Activated T-cell treated with anti-CD3 and anti-CD28 coated beads, Interleukin-2, amount 50 U/mL, for 72 hours (primary cell): ENCODE data around the gene PTGER1. TPM values are rescaled to one million over a fixed set of nuclear protein-coding genes. Genes with fewer than 3 reads are reported as not detected.
A peak's percentile ranks its signal among the peaks of the same experiment; 100 is the strongest.

Experiments
- ATAC-seq, 2 donors: fragments of 150-1000 bp; cut with Tn5 transposase; replicated peaks in 1 of 2; 2 replicates each; pipeline ENCODE4 v1.10.0; 2021; ENCODE audit warnings: moderate library complexity in 2 of 2, mild to moderate bottlenecking in 1 of 2
- DNase-seq, 2 donors: peaks; one replicate each; pipeline ENCODE4 v3.0.0; 2021 to 2022; ENCODE audit warnings: mixed read lengths in 1 of 2
- H3K27ac Mint-ChIP-seq: one replicate; pipeline ENCODE4 v1.8.0; 2022; ENCODE audit warnings: mild to moderate bottlenecking, moderate library complexity, mixed read lengths
- H3K27me3 Mint-ChIP-seq: one replicate; pipeline ENCODE4 v1.8.0; 2022; ENCODE audit warnings: low read depth, mixed read lengths
- H3K36me3 Mint-ChIP-seq, 2 donors: one replicate each; pipeline ENCODE4 v1.8.0; 2022; ENCODE audit warnings: mixed read lengths in 2 of 2, mild to moderate bottlenecking in 1 of 2; ENCODE audit not compliant: insufficient read depth in 2 of 2
- H3K4me1 Mint-ChIP-seq: one replicate; pipeline ENCODE4 v1.8.0; 2022; ENCODE audit warnings: low read depth, mixed read lengths
- H3K4me3 Mint-ChIP-seq, 2 donors: one replicate each; pipeline ENCODE4 v1.8.0; 2022; ENCODE audit warnings: mild to moderate bottlenecking in 2 of 2, mixed read lengths in 2 of 2, moderate library complexity in 2 of 2
- H3K9me3 Mint-ChIP-seq, 2 donors: one replicate each; pipeline ENCODE4 v1.8.0; 2022; ENCODE audit warnings: mixed read lengths in 2 of 2
- total RNA-seq, 2 donors: library from RNA; stranded (reverse); gene quantifications; one replicate each; pipeline ENCODE4 v1.2.3, GENCODE V29; 2022

The PTGER1 gene
- total RNA-seq, 2 donors from 2014 or later, result 0.38 to 0.39 TPM

GRCh38 chr19:14435320-14436050 lies 39.7 kb downstream of the PTGER1 start:
- Mint-ChIP-seq H3K4me1 (peaks cover 70% of the 10 kb centered on the region), H3K9me3 (no peaks in the 10 kb centered on the region), H3K4me3 (peak overlapping the region; percentile 81 to 87), H3K36me3 (peaks cover 2 to 6% of the 10 kb centered on the region in 2 donors), H3K27me3 (no peaks in the 10 kb centered on the region), H3K27ac (peak overlapping the region; percentile 91)
- DNase-seq, result no peak
- ATAC-seq, result no peak

GRCh38 chr19:14434543-14435319 lies 40.4 kb downstream of the PTGER1 start:
- Mint-ChIP-seq H3K4me1 (peaks cover 63% of the 10 kb centered on the region), H3K27ac (peak overlapping the region; percentile 91), H3K36me3 (no peaks in the 10 kb centered on the region), H3K4me3 (peak overlapping the region; percentile 81 to 87), H3K9me3 (no peaks in the 10 kb centered on the region), H3K27me3 (no peaks in the 10 kb centered on the region)
- DNase-seq (peak; percentile 60 to 71), ATAC-seq (peak; percentile 63 to 78)

- DNase-seq, result peak; percentile 43 to 49
- peak; percentile 36 to 45 for ATAC-seq
- Mint-ChIP-seq H3K9me3 (no peaks in the 10 kb centered on the region), H3K36me3 (no peaks in the 10 kb centered on the region), H3K4me3 (peak overlapping the region; percentile 81 to 87), H3K27me3 (no peaks in the 10 kb centered on the region), H3K4me1 (peaks cover 54% of the 10 kb centered on the region), H3K27ac (peak overlapping the region; percentile 24)
Observed at GRCh38 chr19:14433554-14434501, 41.3 kb downstream of the PTGER1 start.

- peak; percentile 60 to 67 for ATAC-seq
- H3K9me3 Mint-ChIP-seq, result no peaks in the 10 kb centered on the region
Observed at GRCh38 chr19:14432791-14433553, 42.2 kb downstream of the PTGER1 start, which contains the start of gene PKN1. Gene PKN1, plus strand, starts transcription at chr19:14433306. Its CDS starts 216 bp downstream, at chr19:14433522.

GRCh38 chr19:14430712-14431111 lies 44.4 kb downstream of the PTGER1 start:
- no peak overlapping the region for H3K4me3 Mint-ChIP-seq
- DNase-seq (no peak), ATAC-seq (no peak)
- H3K27me3 Mint-ChIP-seq, result no peaks in the 10 kb centered on the region
- peaks cover 39% of the 10 kb centered on the region for H3K4me1 Mint-ChIP-seq
- no peaks in the 10 kb centered on the region for H3K9me3 Mint-ChIP-seq
- no peak overlapping the region for H3K27ac Mint-ChIP-seq
- no peaks in the 10 kb centered on the region for H3K36me3 Mint-ChIP-seq

More at GRCh38 chr19:14432791-14433553, 42.2 kb downstream of the PTGER1 start, which contains the start of gene PKN1:
- Mint-ChIP-seq H3K27me3 (no peaks in the 10 kb centered on the region), H3K4me1 (peaks cover 46% of the 10 kb centered on the region), H3K4me3 (peak within 1 kb of the TSS; percentile 83 to 88), H3K36me3 (no peaks in the 10 kb centered on the region), H3K27ac (peak within 1 kb of the TSS; percentile 90)
- DNase-seq, result peak; percentile 67 to 78

- Mint-ChIP-seq H3K27me3 (no peaks in the 10 kb centered on the region), H3K4me1 (peaks cover 24% of the 10 kb centered on the region), H3K4me3 (no peak overlapping the region), H3K27ac (no peak overlapping the region), H3K36me3 (no peaks in the 10 kb centered on the region), H3K9me3 (no peaks in the 10 kb centered on the region)
- no peak for DNase-seq
- ATAC-seq, result no peak
Observed at GRCh38 chr19:14428882-14429416, 46.2 kb downstream of the PTGER1 start.

GRCh38 chr19:14427461-14427860 lies 47.7 kb downstream of the PTGER1 start:
- DNase-seq, result no peak

GRCh38 chr19:14425696-14426138 lies 49.4 kb downstream of the PTGER1 start:
- Mint-ChIP-seq H3K4me1 (peaks cover 8% of the 10 kb centered on the region), H3K27ac (no peak overlapping the region), H3K9me3 (no peaks in the 10 kb centered on the region), H3K36me3 (no peaks in the 10 kb centered on the region), H3K27me3 (no peaks in the 10 kb centered on the region), H3K4me3 (no peak overlapping the region)
- ATAC-seq, result peak in 1 of 2 donors; percentile 30
- no peak for DNase-seq

More at GRCh38 chr19:14427461-14427860, 47.7 kb downstream of the PTGER1 start:
- Mint-ChIP-seq H3K4me3 (no peak overlapping the region), H3K9me3 (no peaks in the 10 kb centered on the region), H3K27me3 (no peaks in the 10 kb centered on the region), H3K36me3 (no peaks in the 10 kb centered on the region), H3K4me1 (peaks cover 20% of the 10 kb centered on the region), H3K27ac (no peak overlapping the region)
- ATAC-seq, result no peak

Other genes starting within 250 kb of the PTGER1 start
- gene ADGRE5, start 93.9 kb downstream of the PTGER1 start, total RNA-seq, result 100 to 1,000 TPM; 316 to 369 TPM
- 100 to 1,000 TPM; 225 to 236 TPM for gene DDX39A, start 56.0 kb downstream of the PTGER1 start, total RNA-seq
- gene PKN1, start 42.0 kb downstream of the PTGER1 start, total RNA-seq, result 100 to 1,000 TPM; 239 to 278 TPM
- 10 to 100 TPM; 24.1 to 28.6 TPM for gene GIPC1, start 20.8 kb upstream of the PTGER1 start, total RNA-seq
- 10 to 100 TPM; 62.5 to 64.1 TPM for gene DNAJB1, start 43.0 kb upstream of the PTGER1 start, total RNA-seq
- 100 to 1,000 TPM; 105 to 106 TPM for gene TECR, start 54.2 kb upstream of the PTGER1 start, total RNA-seq
- 10 to 100 TPM; 78.5 to 87.0 TPM for gene NDUFB7, start 96.7 kb upstream of the PTGER1 start, total RNA-seq
- gene CLEC17A, start 107.7 kb upstream of the PTGER1 start, total RNA-seq, result under 1 TPM; 0.29 to 0.46 TPM
- not detected for gene ADGRE3, start 199.5 kb upstream of the PTGER1 start, total RNA-seq
- gene ZNF333, start 214.7 kb upstream of the PTGER1 start, total RNA-seq, result 10 to 100 TPM; 17.3 to 27.5 TPM